Panc1 (cell line): ENCODE data around the gene CST5.

ENCODE experiments used
- CTCF ChIP-seq: fragments of 450-650 bp; IDR thresholded peaks from 2 replicates; pipeline ENCODE4 v1.5.1; 2017; ENCODE audit warnings: mild to moderate bottlenecking
- POLR2AphosphoS5 ChIP-seq: IDR thresholded peaks from 2 replicates; pipeline ENCODE4 v1.6.1; 2012; ENCODE audit warnings: mild to moderate bottlenecking, low read depth, low read length, moderate library complexity
- REST ChIP-seq, 2 experiments: IDR thresholded peaks; 2 replicates each; pipeline ENCODE4 v1.6.1; 2011 to 2012; ENCODE audit warnings: low read depth in 2 of 2, control low read depth in 1 of 2, low read length in 1 of 2, mild to moderate bottlenecking in 1 of 2, moderate library complexity in 1 of 2; ENCODE audit not compliant: insufficient read depth in 1 of 2
- TCF7L2 ChIP-seq: IDR thresholded peaks from 2 replicates; pipeline ENCODE4 v1.6.1; 2011; ENCODE audit warnings: mild to moderate bottlenecking, low read depth, low read length, inconsistent platforms

GRCh38 chr20:23874747-23875146, 4.8 kb downstream of the CST5 start:
- TF ChIP-seq CTCF = no peak
- no peak for TF ChIP-seq TCF7L2
- TF ChIP-seq POLR2AphosphoS5 = no peak
- no peak for TF ChIP-seq REST (IDR thresholded peaks at IDR 0.05; ENCODE audit: insufficient read depth in 1 of 2, low read depth in 2 of 2, low read length in 1 of 2)
